HCT116 (cell line): ENCODE measurements around the gene SDK1.

Source experiments
- CEBPB ChIP-seq: IDR thresholded peaks from 2 replicates; pipeline ENCODE4 v1.6.1; 2012; ENCODE audit warnings: low read depth
- ELF1 ChIP-seq: IDR thresholded peaks from 2 replicates; pipeline ENCODE4 v1.6.1; 2012; ENCODE audit warnings: low read depth, borderline replicate concordance
- JUND ChIP-seq: IDR thresholded peaks from 2 replicates; pipeline ENCODE4 v1.6.1; 2012
- POLR2A ChIP-seq: IDR thresholded peaks from 2 replicates; pipeline ENCODE4 v1.7.0; 2011; ENCODE audit warnings: borderline replicate concordance; ENCODE audit not compliant: insufficient read depth, insufficient read length; ENCODE audit errors: extremely low read depth
- POLR2AphosphoS5 ChIP-seq: IDR thresholded peaks from 2 replicates; pipeline ENCODE4 v1.6.1; 2011; ENCODE audit warnings: mild to moderate bottlenecking, low read depth, low read length, moderate library complexity
- RAD21 ChIP-seq: IDR thresholded peaks from 2 replicates; pipeline ENCODE4 v1.6.1; 2012; ENCODE audit warnings: low read depth, mild to moderate bottlenecking
- SP1 ChIP-seq: IDR thresholded peaks from 2 replicates; pipeline ENCODE4 v1.6.1; 2012; ENCODE audit warnings: low read depth
- SRF ChIP-seq: IDR thresholded peaks from 2 replicates; pipeline ENCODE4 v1.6.1; 2012; ENCODE audit warnings: low read depth
- ZFX ChIP-seq: fragments of 450-650 bp; IDR thresholded peaks from 2 replicates; pipeline ENCODE4 v1.6.1; 2017
- ZNF274 ChIP-seq: fragments of 200-500 bp; sonication (Bioruptor generic); IDR thresholded peaks from 2 replicates; pipeline ENCODE4 v1.6.1; 2014; ENCODE audit warnings: mild to moderate bottlenecking, low read depth, low read length, inconsistent platforms
- TF ChIP-seq, protein P1 (sequence below), 3 experiments: fragments of 200-600 bp in 1 of 3; sonication (generic) in 1 of 3; IDR thresholded peaks in 2 of 3; conservative IDR thresholded peaks in 1 of 3; 2 replicates each; pipeline ENCODE4 v1.5.1; 2012 to 2017; ENCODE audit warnings: low read depth in 2 of 3, low read length in 2 of 3, antibody characterized with exemption in 1 of 3, borderline replicate concordance in 1 of 3, control low read depth in 1 of 3, mild to moderate bottlenecking in 1 of 3, mixed read lengths in 1 of 3, mixed run types in 1 of 3, moderate library complexity in 1 of 3; ENCODE audit not compliant: insufficient read depth in 1 of 3
- TF ChIP-seq, protein P2 (sequence below): IDR thresholded peaks from 2 replicates; pipeline ENCODE4 v1.6.1; 2012
- TF ChIP-seq, protein P3 (sequence below): IDR thresholded peaks from 2 replicates; pipeline ENCODE4 v1.6.1; 2012; ENCODE audit warnings: low read depth

DNA sequence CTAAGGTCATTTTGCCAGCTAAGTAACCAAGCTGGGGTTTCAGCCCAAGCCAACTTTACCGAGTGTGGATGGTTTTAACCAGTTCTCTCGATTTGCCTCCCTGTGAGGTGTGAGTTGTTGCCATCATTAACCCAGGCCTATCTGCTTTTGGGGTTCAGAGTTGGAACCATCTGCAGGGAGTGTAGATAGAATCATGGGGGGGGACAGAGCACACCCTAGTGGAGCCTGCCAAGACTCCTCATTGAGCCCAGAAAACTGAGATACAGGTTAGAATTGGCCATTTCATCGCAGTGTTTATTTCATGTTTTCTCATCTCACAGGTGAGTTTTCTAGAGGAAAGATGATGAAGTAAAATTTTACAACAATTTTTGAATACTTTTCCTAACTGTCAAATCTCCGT lies 133.6 kb downstream of the SDK1 start:
- TF ChIP-seq, protein P1, sequence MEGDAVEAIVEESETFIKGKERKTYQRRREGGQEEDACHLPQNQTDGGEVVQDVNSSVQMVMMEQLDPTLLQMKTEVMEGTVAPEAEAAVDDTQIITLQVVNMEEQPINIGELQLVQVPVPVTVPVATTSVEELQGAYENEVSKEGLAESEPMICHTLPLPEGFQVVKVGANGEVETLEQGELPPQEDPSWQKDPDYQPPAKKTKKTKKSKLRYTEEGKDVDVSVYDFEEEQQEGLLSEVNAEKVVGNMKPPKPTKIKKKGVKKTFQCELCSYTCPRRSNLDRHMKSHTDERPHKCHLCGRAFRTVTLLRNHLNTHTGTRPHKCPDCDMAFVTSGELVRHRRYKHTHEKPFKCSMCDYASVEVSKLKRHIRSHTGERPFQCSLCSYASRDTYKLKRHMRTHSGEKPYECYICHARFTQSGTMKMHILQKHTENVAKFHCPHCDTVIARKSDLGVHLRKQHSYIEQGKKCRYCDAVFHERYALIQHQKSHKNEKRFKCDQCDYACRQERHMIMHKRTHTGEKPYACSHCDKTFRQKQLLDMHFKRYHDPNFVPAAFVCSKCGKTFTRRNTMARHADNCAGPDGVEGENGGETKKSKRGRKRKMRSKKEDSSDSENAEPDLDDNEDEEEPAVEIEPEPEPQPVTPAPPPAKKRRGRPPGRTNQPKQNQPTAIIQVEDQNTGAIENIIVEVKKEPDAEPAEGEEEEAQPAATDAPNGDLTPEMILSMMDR (IDR thresholded peaks at IDR 0.05 in 2 of 3, conservative IDR thresholded peaks at IDR 0.05 in 1 of 3; ENCODE audit: borderline replicate concordance in 1 of 3, insufficient read depth in 1 of 3, low read depth in 2 of 3, low read length in 2 of 3) = no peak; a peak in 1 of 6 replicates
- TF ChIP-seq RAD21 (no peak), CEBPB (no peak), POLR2A (no peak), JUND (no peak), ZNF274 (no peak), POLR2AphosphoS5 (no peak), SRF (no peak), SP1 (no peak), ELF1 (no peak), ZFX (no peak)
- TF ChIP-seq, protein P2, sequence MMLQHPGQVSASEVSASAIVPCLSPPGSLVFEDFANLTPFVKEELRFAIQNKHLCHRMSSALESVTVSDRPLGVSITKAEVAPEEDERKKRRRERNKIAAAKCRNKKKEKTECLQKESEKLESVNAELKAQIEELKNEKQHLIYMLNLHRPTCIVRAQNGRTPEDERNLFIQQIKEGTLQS = no peak
- TF ChIP-seq, protein P3, sequence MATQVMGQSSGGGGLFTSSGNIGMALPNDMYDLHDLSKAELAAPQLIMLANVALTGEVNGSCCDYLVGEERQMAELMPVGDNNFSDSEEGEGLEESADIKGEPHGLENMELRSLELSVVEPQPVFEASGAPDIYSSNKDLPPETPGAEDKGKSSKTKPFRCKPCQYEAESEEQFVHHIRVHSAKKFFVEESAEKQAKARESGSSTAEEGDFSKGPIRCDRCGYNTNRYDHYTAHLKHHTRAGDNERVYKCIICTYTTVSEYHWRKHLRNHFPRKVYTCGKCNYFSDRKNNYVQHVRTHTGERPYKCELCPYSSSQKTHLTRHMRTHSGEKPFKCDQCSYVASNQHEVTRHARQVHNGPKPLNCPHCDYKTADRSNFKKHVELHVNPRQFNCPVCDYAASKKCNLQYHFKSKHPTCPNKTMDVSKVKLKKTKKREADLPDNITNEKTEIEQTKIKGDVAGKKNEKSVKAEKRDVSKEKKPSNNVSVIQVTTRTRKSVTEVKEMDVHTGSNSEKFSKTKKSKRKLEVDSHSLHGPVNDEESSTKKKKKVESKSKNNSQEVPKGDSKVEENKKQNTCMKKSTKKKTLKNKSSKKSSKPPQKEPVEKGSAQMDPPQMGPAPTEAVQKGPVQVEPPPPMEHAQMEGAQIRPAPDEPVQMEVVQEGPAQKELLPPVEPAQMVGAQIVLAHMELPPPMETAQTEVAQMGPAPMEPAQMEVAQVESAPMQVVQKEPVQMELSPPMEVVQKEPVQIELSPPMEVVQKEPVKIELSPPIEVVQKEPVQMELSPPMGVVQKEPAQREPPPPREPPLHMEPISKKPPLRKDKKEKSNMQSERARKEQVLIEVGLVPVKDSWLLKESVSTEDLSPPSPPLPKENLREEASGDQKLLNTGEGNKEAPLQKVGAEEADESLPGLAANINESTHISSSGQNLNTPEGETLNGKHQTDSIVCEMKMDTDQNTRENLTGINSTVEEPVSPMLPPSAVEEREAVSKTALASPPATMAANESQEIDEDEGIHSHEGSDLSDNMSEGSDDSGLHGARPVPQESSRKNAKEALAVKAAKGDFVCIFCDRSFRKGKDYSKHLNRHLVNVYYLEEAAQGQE = no peak
